Measurements from ENCODE around the gene GPR155.

- TF ChIP-seq, protein P1, sequence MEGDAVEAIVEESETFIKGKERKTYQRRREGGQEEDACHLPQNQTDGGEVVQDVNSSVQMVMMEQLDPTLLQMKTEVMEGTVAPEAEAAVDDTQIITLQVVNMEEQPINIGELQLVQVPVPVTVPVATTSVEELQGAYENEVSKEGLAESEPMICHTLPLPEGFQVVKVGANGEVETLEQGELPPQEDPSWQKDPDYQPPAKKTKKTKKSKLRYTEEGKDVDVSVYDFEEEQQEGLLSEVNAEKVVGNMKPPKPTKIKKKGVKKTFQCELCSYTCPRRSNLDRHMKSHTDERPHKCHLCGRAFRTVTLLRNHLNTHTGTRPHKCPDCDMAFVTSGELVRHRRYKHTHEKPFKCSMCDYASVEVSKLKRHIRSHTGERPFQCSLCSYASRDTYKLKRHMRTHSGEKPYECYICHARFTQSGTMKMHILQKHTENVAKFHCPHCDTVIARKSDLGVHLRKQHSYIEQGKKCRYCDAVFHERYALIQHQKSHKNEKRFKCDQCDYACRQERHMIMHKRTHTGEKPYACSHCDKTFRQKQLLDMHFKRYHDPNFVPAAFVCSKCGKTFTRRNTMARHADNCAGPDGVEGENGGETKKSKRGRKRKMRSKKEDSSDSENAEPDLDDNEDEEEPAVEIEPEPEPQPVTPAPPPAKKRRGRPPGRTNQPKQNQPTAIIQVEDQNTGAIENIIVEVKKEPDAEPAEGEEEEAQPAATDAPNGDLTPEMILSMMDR (IDR thresholded peaks at IDR 0.05) = no peak
- no peak for TF ChIP-seq POLR2A (IDR thresholded peaks at IDR 0.05)
These were observed 101.6 kb downstream of the GPR155 start for GRCh38 chr2:174385201-174385600.

All from Peyer's patch (tissue), 4 donors.